ENCODE results near the gene KAZN.

Gene KAZN

DNA sequence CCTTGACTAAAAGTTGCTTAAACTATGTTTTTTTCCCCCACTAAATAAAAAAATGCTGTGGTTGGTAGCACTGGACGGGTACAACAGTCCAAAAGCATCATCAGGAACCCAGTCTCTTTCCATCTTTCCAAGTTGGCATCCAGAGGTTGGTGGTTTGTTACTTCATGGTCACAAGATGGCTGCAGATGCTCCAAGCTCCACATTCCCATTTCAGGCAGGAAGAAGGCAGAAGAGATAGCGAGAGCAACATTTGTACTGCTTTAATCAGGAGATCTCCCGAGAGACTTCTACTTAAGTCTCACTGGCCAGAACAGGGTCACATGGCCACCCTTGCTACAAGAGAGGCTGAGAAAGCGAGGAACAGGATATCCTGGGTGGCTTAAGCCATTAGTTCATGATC is 230.2 kb downstream of the KAZN start:
- TF ChIP-seq, protein P1, sequence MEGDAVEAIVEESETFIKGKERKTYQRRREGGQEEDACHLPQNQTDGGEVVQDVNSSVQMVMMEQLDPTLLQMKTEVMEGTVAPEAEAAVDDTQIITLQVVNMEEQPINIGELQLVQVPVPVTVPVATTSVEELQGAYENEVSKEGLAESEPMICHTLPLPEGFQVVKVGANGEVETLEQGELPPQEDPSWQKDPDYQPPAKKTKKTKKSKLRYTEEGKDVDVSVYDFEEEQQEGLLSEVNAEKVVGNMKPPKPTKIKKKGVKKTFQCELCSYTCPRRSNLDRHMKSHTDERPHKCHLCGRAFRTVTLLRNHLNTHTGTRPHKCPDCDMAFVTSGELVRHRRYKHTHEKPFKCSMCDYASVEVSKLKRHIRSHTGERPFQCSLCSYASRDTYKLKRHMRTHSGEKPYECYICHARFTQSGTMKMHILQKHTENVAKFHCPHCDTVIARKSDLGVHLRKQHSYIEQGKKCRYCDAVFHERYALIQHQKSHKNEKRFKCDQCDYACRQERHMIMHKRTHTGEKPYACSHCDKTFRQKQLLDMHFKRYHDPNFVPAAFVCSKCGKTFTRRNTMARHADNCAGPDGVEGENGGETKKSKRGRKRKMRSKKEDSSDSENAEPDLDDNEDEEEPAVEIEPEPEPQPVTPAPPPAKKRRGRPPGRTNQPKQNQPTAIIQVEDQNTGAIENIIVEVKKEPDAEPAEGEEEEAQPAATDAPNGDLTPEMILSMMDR (IDR thresholded peaks at IDR 0.05; ENCODE audit: control insufficient read depth, extremely low read depth, insufficient read depth) = no peak
- no peak for DNase-seq (ENCODE audit: low read depth)
- H3K4me3 ChIP-seq (ENCODE audit: low read depth, low read length) = no peak overlapping the region

DNA sequence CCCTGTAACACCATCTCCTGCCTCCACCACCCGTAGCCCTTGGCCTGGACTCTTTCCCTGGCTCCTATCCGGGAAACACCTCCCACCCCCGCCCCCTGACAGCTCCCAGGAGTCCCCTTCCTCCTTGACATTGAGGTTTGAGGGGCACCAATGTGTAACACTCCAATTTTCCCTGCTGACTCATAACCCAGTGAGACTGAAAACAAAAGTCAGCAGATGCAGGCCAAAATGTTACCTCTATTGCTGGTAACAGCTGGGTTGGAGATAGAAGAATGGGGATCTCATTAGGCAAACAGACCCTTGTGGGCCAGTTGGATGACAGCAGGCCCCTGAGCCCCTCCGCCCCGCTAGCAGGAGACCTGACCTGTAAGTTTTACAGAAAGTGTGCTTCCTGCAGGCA is 237.2 kb downstream of the KAZN start:
- TF ChIP-seq, protein P1 (IDR thresholded peaks at IDR 0.05; ENCODE audit: control insufficient read depth, extremely low read depth, insufficient read depth) = no peak
- no peak overlapping the region for H3K4me3 ChIP-seq (ENCODE audit: low read depth, low read length)
- no peak for DNase-seq (ENCODE audit: low read depth)

DNA sequence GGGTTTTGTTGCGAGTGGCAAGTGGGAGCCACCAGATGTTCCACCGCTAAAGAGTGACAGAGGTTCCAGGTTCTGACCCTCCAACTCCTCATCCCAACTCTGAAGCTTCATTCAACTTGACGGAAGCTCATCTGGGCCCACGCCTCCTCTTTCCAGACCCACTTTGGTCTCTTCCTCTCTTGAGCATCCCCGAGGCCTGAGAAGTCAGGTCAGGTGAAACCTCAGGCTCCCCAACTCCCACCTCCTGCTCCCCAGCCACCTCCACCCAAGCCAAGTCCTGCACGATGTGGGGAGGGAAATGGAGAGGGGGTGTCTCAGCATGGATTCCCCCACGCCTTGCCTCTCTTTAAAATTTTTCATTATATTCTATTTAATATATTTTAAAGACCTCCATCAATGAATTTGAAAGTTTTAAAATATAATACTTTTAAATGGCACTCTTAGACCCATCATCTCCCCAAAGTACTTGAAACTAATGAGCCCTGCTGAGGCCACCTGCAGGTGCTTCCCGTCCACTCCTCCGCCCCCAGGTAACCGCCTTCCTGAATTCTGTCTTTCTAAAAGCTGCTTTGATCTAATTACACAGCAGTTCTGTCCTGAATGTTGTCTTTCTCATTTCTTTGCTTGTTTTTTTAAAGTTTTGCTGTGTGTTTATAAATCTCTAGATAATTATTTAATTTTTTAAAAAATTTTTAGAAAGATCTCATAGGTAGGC is 238.1 kb downstream of the KAZN start:
- TF ChIP-seq, protein P1 (IDR thresholded peaks at IDR 0.05; ENCODE audit: control insufficient read depth, extremely low read depth, insufficient read depth) = no peak
- no peak overlapping the region for H3K4me3 ChIP-seq (ENCODE audit: low read depth, low read length)
- DNase-seq (ENCODE audit: low read depth) = no peak

DNA sequence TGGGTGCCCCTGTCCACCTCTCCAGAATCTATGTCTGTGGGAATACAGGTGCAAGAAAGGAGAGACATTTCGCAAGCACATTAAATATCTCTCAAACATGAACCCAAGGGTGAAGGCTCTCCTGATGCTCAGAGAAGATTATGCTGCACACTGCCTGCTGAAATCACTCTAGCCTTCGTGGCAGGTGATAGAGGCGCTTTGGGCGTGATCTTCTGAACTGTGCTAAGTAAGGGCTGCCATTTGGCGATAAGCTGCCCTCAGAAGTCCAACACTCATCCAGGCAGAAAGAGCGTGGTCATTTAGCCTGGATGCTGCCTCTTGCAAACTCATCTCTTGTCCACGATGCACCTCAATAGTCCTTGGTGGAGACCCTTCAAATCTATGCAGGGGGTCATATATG is 241.9 kb downstream of the KAZN start:
- TF ChIP-seq, protein P1 (IDR thresholded peaks at IDR 0.05; ENCODE audit: control insufficient read depth, extremely low read depth, insufficient read depth) = no peak
- H3K4me3 ChIP-seq (ENCODE audit: low read depth, low read length) = no peak overlapping the region
- no peak for DNase-seq (ENCODE audit: low read depth)

DNA sequence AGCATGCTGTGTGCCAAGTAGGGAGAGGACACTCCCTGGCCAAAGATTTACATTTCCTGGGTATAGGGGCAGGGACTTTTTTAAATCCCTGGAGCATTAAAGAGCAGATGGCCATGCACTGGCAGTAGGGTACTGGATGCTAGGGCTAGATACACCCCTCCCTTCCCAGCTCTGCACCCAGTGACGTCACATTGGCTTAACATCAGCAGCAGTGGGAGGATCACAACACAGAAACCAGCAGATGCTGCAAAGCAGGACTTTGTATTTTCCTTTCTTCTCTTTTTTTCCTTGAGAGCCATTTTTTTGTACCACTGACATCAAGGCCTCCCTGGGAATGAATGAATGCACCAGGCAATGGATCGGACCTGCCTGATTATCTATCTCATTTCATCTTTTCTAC is 243.0 kb downstream of the KAZN start:
- no peak overlapping the region for H3K4me3 ChIP-seq (ENCODE audit: low read depth, low read length)
- no peak for DNase-seq (ENCODE audit: low read depth)
- TF ChIP-seq, protein P1 (IDR thresholded peaks at IDR 0.05; ENCODE audit: control insufficient read depth, extremely low read depth, insufficient read depth) = no peak

DNA sequence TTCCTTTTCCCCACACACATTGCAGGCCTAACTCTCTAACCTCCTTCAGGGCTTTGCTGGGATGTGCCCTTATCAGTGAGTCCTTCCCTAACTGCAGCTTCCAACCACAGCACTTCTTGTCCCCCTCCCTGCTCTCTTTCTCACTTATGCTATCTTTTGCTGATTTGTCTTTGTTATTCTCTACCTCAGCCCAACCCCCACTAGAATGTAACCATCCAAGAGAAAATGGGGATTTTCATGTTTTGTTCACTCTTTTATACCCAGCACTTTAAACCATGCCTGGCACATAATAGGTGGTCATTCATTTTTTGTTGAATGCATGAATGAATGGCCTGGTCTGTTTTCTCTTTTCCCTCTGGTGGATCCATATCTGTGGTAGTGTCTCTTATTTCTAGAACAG is 243.5 kb downstream of the KAZN start:
- no peak for DNase-seq (ENCODE audit: low read depth)
- no peak overlapping the region for H3K4me3 ChIP-seq (ENCODE audit: low read depth, low read length)
- TF ChIP-seq, protein P1 (IDR thresholded peaks at IDR 0.05; ENCODE audit: control insufficient read depth, extremely low read depth, insufficient read depth) = no peak

DNA sequence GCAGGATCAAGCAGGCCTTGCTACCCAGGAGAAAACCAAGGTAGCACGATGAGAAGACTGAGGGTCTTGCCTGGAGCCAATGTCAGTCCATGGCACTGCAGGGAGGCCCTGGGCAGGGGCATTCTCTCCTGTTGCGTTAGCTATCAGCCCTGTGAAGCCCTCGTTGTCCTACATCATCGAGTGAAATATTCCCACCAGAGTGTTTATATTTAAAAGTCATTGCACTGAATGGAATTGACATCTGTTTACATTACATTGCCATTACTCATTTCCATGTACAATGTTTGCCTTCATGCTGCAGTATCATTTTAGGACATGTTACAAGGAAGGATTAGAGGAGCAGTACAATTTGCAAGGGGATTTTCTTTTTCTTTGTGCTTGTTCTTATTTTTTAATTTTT is 243.9 kb downstream of the KAZN start:
- TF ChIP-seq, protein P1 (IDR thresholded peaks at IDR 0.05; ENCODE audit: control insufficient read depth, extremely low read depth, insufficient read depth) = no peak
- DNase-seq (ENCODE audit: low read depth) = no peak
- H3K4me3 ChIP-seq (ENCODE audit: low read depth, low read length) = no peak overlapping the region

All from LNCaP clone FGC (cell line).